K562 (cell line): ENCODE measurements around the gene KAT7. TPM values are rescaled to one million over a fixed set of nuclear protein-coding genes. Genes with fewer than 3 reads are reported as not detected.

Experiments
- EGR1 ChIP-seq: fragments of 450-650 bp; conservative IDR thresholded peaks from 2 replicates; pipeline ENCODE4 v1.6.1; 2017; ENCODE audit warnings: mild to moderate bottlenecking
- FOS ChIP-seq: IDR thresholded peaks from 3 replicates; pipeline ENCODE4 v1.6.1; 2011; ENCODE audit not compliant: insufficient read length; ENCODE audit errors: extremely low read depth
- FOSL1 ChIP-seq: fragments of 200-800 bp; sonication (Bioruptor generic); conservative IDR thresholded peaks from 2 replicates; pipeline ENCODE4 v1.6.1; 2016; ENCODE audit warnings: missing genetic modification characterization, missing compliant biosample characterization
- HNRNPH1 ChIP-seq: fragments of 200-400 bp; formaldehyde crosslinking; optimal IDR thresholded peaks from 2 replicates; pipeline ENCODE3; 2017; ENCODE audit warnings: low read depth, mild to moderate bottlenecking, low read length, moderate library complexity
- POLR3G ChIP-seq: IDR thresholded peaks from 2 replicates; pipeline ENCODE4 v1.6.1; 2011; ENCODE audit not compliant: insufficient read length, insufficient replicate concordance; ENCODE audit errors: extremely low read depth
- SMAD4 ChIP-seq: fragments of 250-450 bp; sonication (Bioruptor Pico); conservative IDR thresholded peaks from 2 replicates; pipeline ENCODE4 v1.8.0; 2021; ENCODE audit warnings: inconsistent platforms, mild to moderate bottlenecking, moderate library complexity
- STAG1 ChIP-seq: sonication (generic); formaldehyde crosslinking; IDR thresholded peaks from 2 replicates; pipeline ENCODE4 v1.5.0; 2020; ENCODE audit warnings: missing genetic modification reagents, borderline replicate concordance
- TEAD2 ChIP-seq: fragments of 450-650 bp; IDR thresholded peaks from 2 replicates; pipeline ENCODE4 v1.6.1; 2016; ENCODE audit warnings: missing genetic modification characterization, control low read depth, missing compliant biosample characterization
- TEAD4 ChIP-seq, 2 experiments: sonication (generic) in 1 of 2; formaldehyde crosslinking in 1 of 2; IDR thresholded peaks; 2 replicates each; pipeline versions ENCODE4 v1.6.1 to v1.8.0; 2012 to 2022; ENCODE audit warnings: borderline replicate concordance in 1 of 2, inconsistent platforms in 1 of 2, low read length in 1 of 2, mild to moderate bottlenecking in 1 of 2, missing genetic modification reagents in 1 of 2
- ZNF583 ChIP-seq: fragments of 250-450 bp; sonication (Bioruptor Pico); IDR thresholded peaks from 2 replicates; pipeline ENCODE4 v1.4.0; 2020
- ZNF584 ChIP-seq: fragments of 200-800 bp; sonication (Bioruptor generic); IDR thresholded peaks from 2 replicates; pipeline ENCODE4 v1.6.1; 2016; ENCODE audit warnings: low read depth, mild to moderate bottlenecking, missing genetic modification characterization, missing compliant biosample characterization
- polyA plus RNA-seq, 8 experiments: library from polyadenylated mRNA; depleted of rRNA in 4 of 8; stranded (reverse) in 5 of 8; unstranded in 3 of 8; fragments of >200 nt; fragmentation: Nextera tagmentation in 2 of 8; fragmentation: Illumina TruSeq in 1 of 8; extraction: Ambion mirVana in 2 of 8; extraction: Trizol in 1 of 8; gene quantifications; 2 replicates each; pipeline versions ENCODE4 v1.2.1 to v1.2.3, GENCODE V29; 2011 to 2014; ENCODE audit warnings: inconsistent platforms in 1 of 8, missing spikeins in 1 of 8
- total RNA-seq, 7 experiments: library from RNA; depleted of rRNA in 6 of 7; stranded (reverse); fragments of >200 nt in 6 of 7; fragmentation: Illumina TruSeq in 2 of 7; extraction: Trizol in 2 of 7; gene quantifications; 2 replicates each; pipeline versions ENCODE4 v1.2.1 to v1.2.3, GENCODE V29; 2011 to 2021; ENCODE audit warnings: low replicate concordance in 1 of 7
- TF ChIP-seq, protein P1 (sequence below): sonication (generic); formaldehyde crosslinking; IDR thresholded peaks from 2 replicates; pipeline ENCODE4 v1.9.0; 2022; ENCODE audit warnings: mild to moderate bottlenecking, missing genetic modification reagents
- TF ChIP-seq, protein P2 (sequence below): fragments of 450-650 bp; formaldehyde crosslinking; conservative IDR thresholded peaks from 2 replicates; pipeline ENCODE4 v1.4.0; 2022; ENCODE audit warnings: mild to moderate bottlenecking, missing genetic modification characterization
- TF ChIP-seq, protein P3 (sequence below): fragments of 250-450 bp; sonication (Bioruptor Pico); IDR thresholded peaks from 2 replicates; pipeline ENCODE4 v1.4.0; 2020; ENCODE audit warnings: mild to moderate bottlenecking
- TF ChIP-seq, protein P4 (sequence below), 2 experiments: fragments of 450-650 bp in 1 of 2; IDR thresholded peaks; 2 replicates each; pipeline ENCODE4 v1.6.1; 2011 to 2017; ENCODE audit warnings: low read depth in 2 of 2, antibody characterized with exemption in 1 of 2, borderline replicate concordance in 1 of 2, low read length in 1 of 2, mild to moderate bottlenecking in 1 of 2, mixed read lengths in 1 of 2; ENCODE audit not compliant: control insufficient read depth in 1 of 2
- TF ChIP-seq, protein P5 (sequence below): fragments of 250-450 bp; sonication (Bioruptor Pico); IDR thresholded peaks from 2 replicates; pipeline ENCODE4 v1.4.0; 2020

The KAT7 gene
- total and polyA plus RNA-seq, 9 of the 15 experiments (the other 6 are each of a cell fraction or from before 2014, with no cell fraction given): 10.8 to 57.3 (median 34.8) TPM

DNA sequence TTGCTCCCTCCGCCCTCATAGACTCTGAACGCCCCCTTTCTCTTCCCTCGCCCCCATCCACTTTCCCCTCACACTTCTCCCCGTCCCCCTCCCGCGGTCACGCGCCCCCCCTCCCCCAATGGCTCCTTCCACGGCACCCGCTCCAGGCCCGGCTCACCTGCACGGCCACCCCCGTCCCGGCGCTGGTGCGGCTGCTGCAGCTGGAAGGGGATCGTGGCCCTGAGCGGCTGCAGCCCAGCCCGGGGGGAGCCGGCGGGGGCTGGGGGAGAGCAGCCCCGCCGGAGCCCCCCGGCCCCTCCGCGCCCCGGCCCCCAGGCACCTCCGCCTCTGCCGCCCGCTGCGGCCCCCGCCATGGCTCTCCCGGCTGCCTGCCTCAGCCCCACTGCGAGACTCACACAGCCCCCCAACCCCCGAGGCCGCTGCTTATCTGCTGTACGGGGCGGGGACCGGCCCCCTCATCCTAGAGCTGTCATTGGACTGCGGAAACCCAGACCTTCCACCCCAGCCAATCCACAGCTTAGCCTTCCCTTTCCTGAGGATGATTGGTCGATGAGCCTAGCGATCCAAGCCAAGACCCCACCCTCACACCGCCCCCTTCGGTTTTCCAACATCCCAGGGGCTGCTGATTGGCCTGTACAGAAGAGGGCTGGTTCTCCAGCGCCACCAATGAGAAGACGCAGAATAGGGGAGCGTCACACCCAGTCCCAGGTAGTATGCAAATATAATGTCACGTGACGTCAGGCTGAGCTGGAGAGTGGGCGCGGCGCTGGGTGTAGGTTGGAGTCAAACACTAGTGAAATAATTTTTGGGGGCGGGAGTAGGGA, 24.5 kb upstream of the KAT7 start, which contains the start of gene FAM117A (continued):
- no peak for TF ChIP-seq POLR3G
- peak; percentile 98 for TF ChIP-seq FOS
- 0 out of 2 replicates have a peak, but pooled peaks have one; percentile 15 for TF ChIP-seq SMAD4 (CRISPR knock-in tag)
- TF ChIP-seq ZNF584 (CRISPR knock-in tag): no peak
- TF ChIP-seq STAG1 (CRISPR knock-in tag): no peak
- no peak for TF ChIP-seq TEAD2 (tag)
- TF ChIP-seq, protein P1, sequence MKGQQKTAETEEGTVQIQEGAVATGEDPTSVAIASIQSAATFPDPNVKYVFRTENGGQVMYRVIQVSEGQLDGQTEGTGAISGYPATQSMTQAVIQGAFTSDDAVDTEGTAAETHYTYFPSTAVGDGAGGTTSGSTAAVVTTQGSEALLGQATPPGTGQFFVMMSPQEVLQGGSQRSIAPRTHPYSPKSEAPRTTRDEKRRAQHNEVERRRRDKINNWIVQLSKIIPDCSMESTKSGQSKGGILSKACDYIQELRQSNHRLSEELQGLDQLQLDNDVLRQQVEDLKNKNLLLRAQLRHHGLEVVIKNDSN (CRISPR knock-in tag): peak; percentile 92
- no peak for TF ChIP-seq ZNF583 (CRISPR knock-in tag)
- no peak for TF ChIP-seq FOSL1 (tag)
- TF ChIP-seq, protein P2, sequence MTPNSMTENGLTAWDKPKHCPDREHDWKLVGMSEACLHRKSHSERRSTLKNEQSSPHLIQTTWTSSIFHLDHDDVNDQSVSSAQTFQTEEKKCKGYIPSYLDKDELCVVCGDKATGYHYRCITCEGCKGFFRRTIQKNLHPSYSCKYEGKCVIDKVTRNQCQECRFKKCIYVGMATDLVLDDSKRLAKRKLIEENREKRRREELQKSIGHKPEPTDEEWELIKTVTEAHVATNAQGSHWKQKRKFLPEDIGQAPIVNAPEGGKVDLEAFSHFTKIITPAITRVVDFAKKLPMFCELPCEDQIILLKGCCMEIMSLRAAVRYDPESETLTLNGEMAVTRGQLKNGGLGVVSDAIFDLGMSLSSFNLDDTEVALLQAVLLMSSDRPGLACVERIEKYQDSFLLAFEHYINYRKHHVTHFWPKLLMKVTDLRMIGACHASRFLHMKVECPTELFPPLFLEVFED (CRISPR knock-in tag): no peak
- no peak for TF ChIP-seq TEAD4 (IDR thresholded peaks at IDR 0.05; ENCODE audit: low read length)
- TF ChIP-seq TEAD4 (CRISPR knock-in tag; IDR thresholded peaks at IDR 0.05; ENCODE audit: borderline replicate concordance): no peak
- TF ChIP-seq, protein P3, sequence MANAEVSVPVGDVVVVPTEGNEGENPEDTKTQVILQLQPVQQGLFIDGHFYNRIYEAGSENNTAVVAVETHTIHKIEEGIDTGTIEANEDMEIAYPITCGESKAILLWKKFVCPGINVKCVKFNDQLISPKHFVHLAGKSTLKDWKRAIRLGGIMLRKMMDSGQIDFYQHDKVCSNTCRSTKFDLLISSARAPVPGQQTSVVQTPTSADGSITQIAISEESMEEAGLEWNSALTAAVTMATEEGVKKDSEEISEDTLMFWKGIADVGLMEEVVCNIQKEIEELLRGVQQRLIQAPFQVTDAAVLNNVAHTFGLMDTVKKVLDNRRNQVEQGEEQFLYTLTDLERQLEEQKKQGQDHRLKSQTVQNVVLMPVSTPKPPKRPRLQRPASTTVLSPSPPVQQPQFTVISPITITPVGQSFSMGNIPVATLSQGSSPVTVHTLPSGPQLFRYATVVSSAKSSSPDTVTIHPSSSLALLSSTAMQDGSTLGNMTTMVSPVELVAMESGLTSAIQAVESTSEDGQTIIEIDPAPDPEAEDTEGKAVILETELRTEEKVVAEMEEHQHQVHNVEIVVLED: no peak
- TF ChIP-seq, protein P4, sequence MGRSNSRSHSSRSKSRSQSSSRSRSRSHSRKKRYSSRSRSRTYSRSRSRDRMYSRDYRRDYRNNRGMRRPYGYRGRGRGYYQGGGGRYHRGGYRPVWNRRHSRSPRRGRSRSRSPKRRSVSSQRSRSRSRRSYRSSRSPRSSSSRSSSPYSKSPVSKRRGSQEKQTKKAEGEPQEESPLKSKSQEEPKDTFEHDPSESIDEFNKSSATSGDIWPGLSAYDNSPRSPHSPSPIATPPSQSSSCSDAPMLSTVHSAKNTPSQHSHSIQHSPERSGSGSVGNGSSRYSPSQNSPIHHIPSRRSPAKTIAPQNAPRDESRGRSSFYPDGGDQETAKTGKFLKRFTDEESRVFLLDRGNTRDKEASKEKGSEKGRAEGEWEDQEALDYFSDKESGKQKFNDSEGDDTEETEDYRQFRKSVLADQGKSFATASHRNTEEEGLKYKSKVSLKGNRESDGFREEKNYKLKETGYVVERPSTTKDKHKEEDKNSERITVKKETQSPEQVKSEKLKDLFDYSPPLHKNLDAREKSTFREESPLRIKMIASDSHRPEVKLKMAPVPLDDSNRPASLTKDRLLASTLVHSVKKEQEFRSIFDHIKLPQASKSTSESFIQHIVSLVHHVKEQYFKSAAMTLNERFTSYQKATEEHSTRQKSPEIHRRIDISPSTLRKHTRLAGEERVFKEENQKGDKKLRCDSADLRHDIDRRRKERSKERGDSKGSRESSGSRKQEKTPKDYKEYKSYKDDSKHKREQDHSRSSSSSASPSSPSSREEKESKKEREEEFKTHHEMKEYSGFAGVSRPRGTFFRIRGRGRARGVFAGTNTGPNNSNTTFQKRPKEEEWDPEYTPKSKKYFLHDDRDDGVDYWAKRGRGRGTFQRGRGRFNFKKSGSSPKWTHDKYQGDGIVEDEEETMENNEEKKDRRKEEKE (IDR thresholded peaks at IDR 0.05; ENCODE audit: borderline replicate concordance in 1 of 2, control insufficient read depth in 1 of 2, low read depth in 2 of 2, low read length in 1 of 2): peak in 1 of 2 experiments; percentile 33; a peak in 1 of 4 replicates
- TF ChIP-seq HNRNPH1: no peak
- TF ChIP-seq EGR1: peak; percentile 79
- TF ChIP-seq, protein P5, sequence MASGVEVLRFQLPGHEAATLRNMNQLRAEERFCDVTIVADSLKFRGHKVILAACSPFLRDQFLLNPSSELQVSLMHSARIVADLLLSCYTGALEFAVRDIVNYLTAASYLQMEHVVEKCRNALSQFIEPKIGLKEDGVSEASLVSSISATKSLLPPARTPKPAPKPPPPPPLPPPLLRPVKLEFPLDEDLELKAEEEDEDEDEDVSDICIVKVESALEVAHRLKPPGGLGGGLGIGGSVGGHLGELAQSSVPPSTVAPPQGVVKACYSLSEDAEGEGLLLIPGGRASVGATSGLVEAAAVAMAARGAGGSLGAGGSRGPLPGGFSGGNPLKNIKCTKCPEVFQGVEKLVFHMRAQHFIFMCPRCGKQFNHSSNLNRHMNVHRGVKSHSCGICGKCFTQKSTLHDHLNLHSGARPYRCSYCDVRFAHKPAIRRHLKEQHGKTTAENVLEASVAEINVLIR (CRISPR knock-in tag): peak; percentile 55; the same call in 1 of the 2 replicates
